Right lobe of liver (tissue), 4 donors: ENCODE data around the gene ALAD.

Source experiments
- CTCF ChIP-seq, 4 donors: fragments of 200-600 bp in 3 of 4; fragments of 450-650 bp in 1 of 4; IDR thresholded peaks; one replicate each; pipeline versions ENCODE4 v1.5.1 to v1.8.0; 2016 to 2022; ENCODE audit warnings: antibody characterized with exemption in 4 of 4, mild to moderate bottlenecking in 2 of 4
- POLR2A ChIP-seq: fragments of 450-650 bp; IDR thresholded peaks from one replicate; pipeline ENCODE4 v1.6.1; 2017; ENCODE audit warnings: antibody characterized with exemption, mild to moderate bottlenecking
- donor health status: DM: no; HTN: no; CAD: no.
- donor health status: DM: no; HTN: no; CAD: no.
- donor health status: DM: no; HTN: yes; CAD: no.

GRCh38 chr9:113359385-113359784 is 41.7 kb downstream of the ALAD start:
- no peak for TF ChIP-seq CTCF (IDR thresholded peaks at IDR 0.05)
- no peak for TF ChIP-seq POLR2A
